HepG2 (cell line): ENCODE measurements around the gene NABP2. TPM values are rescaled to one million over a fixed set of nuclear protein-coding genes. Genes with fewer than 3 reads are reported as not detected.

Experiments used
- ATF7 ChIP-seq, 2 experiments: fragments of 450-650 bp in 1 of 2; sonication (generic) in 1 of 2; formaldehyde crosslinking in 1 of 2; IDR thresholded peaks; 2 replicates each; pipeline versions ENCODE4 v1.4.0 to v1.6.1; 2016 to 2020; ENCODE audit warnings: antibody characterized with exemption in 1 of 2, mild to moderate bottlenecking in 1 of 2, missing genetic modification reagents in 1 of 2
- CENPT ChIP-seq: sonication (generic); formaldehyde crosslinking; IDR thresholded peaks from 2 replicates; pipeline ENCODE4 v1.8.0; 2022; ENCODE audit warnings: low read depth, mild to moderate bottlenecking, moderate library complexity, missing genetic modification reagents
- CREB1 ChIP-seq, 2 experiments: fragments of 450-650 bp in 1 of 2; IDR thresholded peaks; 2 replicates each; pipeline ENCODE4 v1.6.1; 2016 to 2017; ENCODE audit warnings: control low read depth in 1 of 2, mild to moderate bottlenecking in 1 of 2, missing compliant biosample characterization in 1 of 2, missing genetic modification characterization in 1 of 2
- FLYWCH1 ChIP-seq: sonication (generic); formaldehyde crosslinking; IDR thresholded peaks from 2 replicates; pipeline ENCODE4 v1.8.1; 2023; ENCODE audit warnings: mild to moderate bottlenecking, missing genetic modification reagents
- HDAC6 ChIP-seq: fragments of 200-600 bp; sonication (generic); IDR thresholded peaks from 2 replicates; pipeline ENCODE4 v1.7.0; 2017; ENCODE audit warnings: mild to moderate bottlenecking, antibody characterized with exemption, low read length, low read depth
- HNRNPUL1 ChIP-seq: fragments of 200-400 bp; formaldehyde crosslinking; IDR thresholded peaks from 2 replicates; pipeline ENCODE4 v1.6.1; 2017; ENCODE audit warnings: low read depth, mild to moderate bottlenecking, low read length, moderate library complexity
- IKZF1 ChIP-seq: fragments of 450-650 bp; IDR thresholded peaks from 2 replicates; pipeline ENCODE4 v1.7.1; 2016
- IKZF4 ChIP-seq: sonication (generic); formaldehyde crosslinking; IDR thresholded peaks from 2 replicates; pipeline ENCODE4 v1.5.1; 2020; ENCODE audit warnings: borderline replicate concordance, mild to moderate bottlenecking, low read depth, missing genetic modification reagents; ENCODE audit errors: not compliant biosample characterization
- NKX3-1 ChIP-seq: sonication (generic); formaldehyde crosslinking; IDR thresholded peaks from 2 replicates; pipeline ENCODE4 v1.5.0; 2020; ENCODE audit warnings: missing genetic modification reagents
- PRMT3 ChIP-seq: sonication (generic); formaldehyde crosslinking; IDR thresholded peaks from 2 replicates; pipeline ENCODE4 v1.8.1; 2022; ENCODE audit warnings: low read depth, mild to moderate bottlenecking, moderate library complexity, missing genetic modification reagents, borderline replicate concordance
- SCMH1 ChIP-seq: sonication (generic); formaldehyde crosslinking; IDR thresholded peaks from 2 replicates; pipeline ENCODE4 v1.9.0; 2021; ENCODE audit warnings: missing genetic modification reagents, mild to moderate bottlenecking, borderline replicate concordance
- SMAD1 ChIP-seq: sonication (generic); formaldehyde crosslinking; IDR thresholded peaks from 2 replicates; pipeline ENCODE4 v1.4.0; 2020; ENCODE audit warnings: missing genetic modification reagents, low read depth, mild to moderate bottlenecking, borderline replicate concordance
- STAG1 ChIP-seq: sonication (generic); formaldehyde crosslinking; IDR thresholded peaks from 2 replicates; pipeline ENCODE4 v1.4.0; 2020; ENCODE audit warnings: missing genetic modification reagents
- ZNF12 ChIP-seq: sonication (generic); formaldehyde crosslinking; IDR thresholded peaks from 2 replicates; pipeline ENCODE4 v1.5.0; 2020; ENCODE audit warnings: missing genetic modification reagents
- ZNF563 ChIP-seq: sonication (generic); formaldehyde crosslinking; IDR thresholded peaks from 2 replicates; pipeline ENCODE4 v1.8.0; 2022; ENCODE audit warnings: mild to moderate bottlenecking, moderate library complexity, missing genetic modification reagents
- ZNF713 ChIP-seq: sonication (generic); formaldehyde crosslinking; IDR thresholded peaks from 2 replicates; pipeline ENCODE4 v1.4.0; 2020; ENCODE audit warnings: mild to moderate bottlenecking, missing genetic modification reagents
- ZNF784 ChIP-seq: sonication (generic); formaldehyde crosslinking; IDR thresholded peaks from 2 replicates; pipeline ENCODE4 v1.5.1; 2020; ENCODE audit warnings: missing genetic modification reagents, mild to moderate bottlenecking, borderline replicate concordance
- ZNF800 ChIP-seq: sonication (generic); formaldehyde crosslinking; IDR thresholded peaks from 2 replicates; pipeline ENCODE4 v1.4.0; 2020; ENCODE audit warnings: missing genetic modification reagents
- ZSCAN21 ChIP-seq: sonication (generic); formaldehyde crosslinking; IDR thresholded peaks from 2 replicates; pipeline ENCODE4 v1.8.0; 2022; ENCODE audit warnings: mild to moderate bottlenecking, missing genetic modification reagents, moderate library complexity, borderline replicate concordance
- polyA plus RNA-seq, 8 experiments: library from polyadenylated mRNA; depleted of rRNA in 3 of 8; stranded (reverse) in 7 of 8; unstranded in 1 of 8; fragments of >200 nt; fragmentation: Illumina TruSeq in 4 of 8; extraction: Trizol in 4 of 8; gene quantifications; 2 replicates each; pipeline versions ENCODE4 v1.2.1 to v1.2.3, GENCODE V29; 2011 to 2016; ENCODE audit warnings: low read depth in 4 of 8, missing spikeins in 1 of 8, mixed read lengths in 1 of 8; ENCODE audit not compliant: insufficient read depth in 1 of 8
- total RNA-seq, 5 experiments: library from RNA; depleted of rRNA; stranded (reverse); fragments of >200 nt; fragmentation: Illumina TruSeq; extraction: Trizol; gene quantifications; 2 replicates each; pipeline ENCODE4 v1.2.3, GENCODE V29; 2016; ENCODE audit warnings: low read depth in 1 of 5
- TF ChIP-seq, protein P1 (sequence below): sonication (generic); formaldehyde crosslinking; IDR thresholded peaks from 2 replicates; pipeline ENCODE4 v1.4.0; 2020; ENCODE audit warnings: missing genetic modification reagents

NABP2 gene
- total and polyA plus RNA-seq, 2 of the 13 experiments (the other 11 are each of a cell fraction or from before 2014, with no cell fraction given) = 33.2 to 35.5 TPM

DNA sequence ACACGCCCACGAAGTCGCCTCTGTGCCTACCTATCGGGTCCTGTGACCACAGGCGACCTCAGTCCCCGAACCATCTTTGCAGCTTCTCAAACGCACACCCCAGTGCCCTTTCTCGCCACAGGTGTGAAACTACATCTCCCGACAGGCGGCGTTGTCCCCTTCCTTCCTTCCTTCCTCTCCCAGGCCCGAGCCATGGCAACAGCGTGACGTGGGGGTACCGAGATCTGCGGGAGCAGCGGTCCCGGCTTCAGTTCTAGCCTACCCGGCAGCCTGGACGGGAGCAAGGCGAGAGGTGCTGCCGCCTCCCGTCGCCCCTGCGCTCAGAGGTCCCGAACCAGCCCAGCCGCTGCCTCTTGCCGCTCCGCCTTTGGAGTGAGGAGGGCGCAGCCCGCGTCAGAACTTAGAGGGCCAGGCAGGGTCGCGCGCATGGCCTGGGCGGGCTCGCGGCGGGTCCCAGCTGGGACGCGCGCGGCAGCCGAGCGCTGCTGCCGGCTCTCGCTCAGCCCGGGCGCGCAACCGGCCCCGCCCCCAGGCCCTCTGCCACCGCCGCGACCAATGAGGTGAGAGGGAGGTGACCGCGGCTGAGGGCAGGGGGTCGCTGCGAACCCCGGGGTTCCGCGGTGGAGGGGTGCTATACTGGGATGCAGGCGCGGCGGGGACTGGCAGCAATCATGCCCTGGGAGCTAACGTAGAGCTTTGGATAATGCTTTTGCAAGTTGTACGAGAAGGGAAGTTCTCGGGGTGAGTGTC is 42.7 kb downstream of the NABP2 start, which contains the start of gene COQ10A (continued):
- TF ChIP-seq SCMH1 (CRISPR knock-in tag) (no peak), ZSCAN21 (peak; percentile 70; the same call in 1 of the 2 replicates), SMAD1 (CRISPR knock-in tag) (peak; percentile 30; the same call in 1 of the 2 replicates), PRMT3 (CRISPR knock-in tag) (no peak), ZNF784 (CRISPR knock-in tag) (peak; percentile 86; the same call in 1 of the 2 replicates), CENPT (CRISPR knock-in tag) (peak; percentile 84; the same call in 1 of the 2 replicates), HDAC6 (no peak), ATF7 (IDR thresholded peaks at IDR 0.05) (no peak), ATF7 (CRISPR knock-in tag; IDR thresholded peaks at IDR 0.05) (0 out of 2 replicates have a peak, but pooled peaks have one; percentile 21), HNRNPUL1 (no peak), ZNF12 (CRISPR knock-in tag) (no peak), ZNF713 (CRISPR knock-in tag) (peak; percentile 85; the same call in 1 of the 2 replicates), CREB1 (IDR thresholded peaks at IDR 0.05) (peak; percentile 84), CREB1 (CRISPR knock-in tag; IDR thresholded peaks at IDR 0.05) (no peak), IKZF1 (no peak), IKZF4 (CRISPR knock-in tag) (peak; percentile 88), NKX3-1 (CRISPR knock-in tag) (no peak), ZNF800 (CRISPR knock-in tag) (peak; percentile 78; the same call in 1 of the 2 replicates), FLYWCH1 (no peak), STAG1 (CRISPR knock-in tag) (peak; percentile 47), ZNF563 (peak; percentile 56; the same call in 1 of the 2 replicates)
- TF ChIP-seq, protein P1, sequence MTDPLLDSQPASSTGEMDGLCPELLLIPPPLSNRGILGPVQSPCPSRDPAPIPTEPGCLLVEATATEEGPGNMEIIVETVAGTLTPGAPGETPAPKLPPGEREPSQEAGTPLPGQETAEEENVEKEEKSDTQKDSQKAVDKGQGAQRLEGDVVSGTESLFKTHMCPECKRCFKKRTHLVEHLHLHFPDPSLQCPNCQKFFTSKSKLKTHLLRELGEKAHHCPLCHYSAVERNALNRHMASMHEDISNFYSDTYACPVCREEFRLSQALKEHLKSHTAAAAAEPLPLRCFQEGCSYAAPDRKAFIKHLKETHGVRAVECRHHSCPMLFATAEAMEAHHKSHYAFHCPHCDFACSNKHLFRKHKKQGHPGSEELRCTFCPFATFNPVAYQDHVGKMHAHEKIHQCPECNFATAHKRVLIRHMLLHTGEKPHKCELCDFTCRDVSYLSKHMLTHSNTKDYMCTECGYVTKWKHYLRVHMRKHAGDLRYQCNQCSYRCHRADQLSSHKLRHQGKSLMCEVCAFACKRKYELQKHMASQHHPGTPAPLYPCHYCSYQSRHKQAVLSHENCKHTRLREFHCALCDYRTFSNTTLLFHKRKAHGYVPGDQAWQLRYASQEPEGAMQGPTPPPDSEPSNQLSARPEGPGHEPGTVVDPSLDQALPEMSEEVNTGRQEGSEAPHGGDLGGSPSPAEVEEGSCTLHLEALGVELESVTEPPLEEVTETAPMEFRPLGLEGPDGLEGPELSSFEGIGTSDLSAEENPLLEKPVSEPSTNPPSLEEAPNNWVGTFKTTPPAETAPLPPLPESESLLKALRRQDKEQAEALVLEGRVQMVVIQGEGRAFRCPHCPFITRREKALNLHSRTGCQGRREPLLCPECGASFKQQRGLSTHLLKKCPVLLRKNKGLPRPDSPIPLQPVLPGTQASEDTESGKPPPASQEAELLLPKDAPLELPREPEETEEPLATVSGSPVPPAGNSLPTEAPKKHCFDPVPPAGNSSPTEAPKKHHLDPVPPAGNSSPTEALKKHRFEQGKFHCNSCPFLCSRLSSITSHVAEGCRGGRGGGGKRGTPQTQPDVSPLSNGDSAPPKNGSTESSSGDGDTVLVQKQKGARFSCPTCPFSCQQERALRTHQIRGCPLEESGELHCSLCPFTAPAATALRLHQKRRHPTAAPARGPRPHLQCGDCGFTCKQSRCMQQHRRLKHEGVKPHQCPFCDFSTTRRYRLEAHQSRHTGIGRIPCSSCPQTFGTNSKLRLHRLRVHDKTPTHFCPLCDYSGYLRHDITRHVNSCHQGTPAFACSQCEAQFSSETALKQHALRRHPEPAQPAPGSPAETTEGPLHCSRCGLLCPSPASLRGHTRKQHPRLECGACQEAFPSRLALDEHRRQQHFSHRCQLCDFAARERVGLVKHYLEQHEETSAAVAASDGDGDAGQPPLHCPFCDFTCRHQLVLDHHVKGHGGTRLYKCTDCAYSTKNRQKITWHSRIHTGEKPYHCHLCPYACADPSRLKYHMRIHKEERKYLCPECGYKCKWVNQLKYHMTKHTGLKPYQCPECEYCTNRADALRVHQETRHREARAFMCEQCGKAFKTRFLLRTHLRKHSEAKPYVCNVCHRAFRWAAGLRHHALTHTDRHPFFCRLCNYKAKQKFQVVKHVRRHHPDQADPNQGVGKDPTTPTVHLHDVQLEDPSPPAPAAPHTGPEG (CRISPR knock-in tag) = peak; percentile 47; the same call in 1 of the 2 replicates
